Nephron progenitor cell (in vitro differentiated cells): Measurements from ENCODE around the gene TMCC2.
"Not testable (repeated sequence)": the region's sequence is repeated elsewhere in the genome, so short reads cannot be mapped to it uniquely, and the experiment has no call there.

Source experiments
- DNase-seq: peaks from one replicate; pipeline ENCODE4 v3.0.0; 2021
- H3K27ac Mint-ChIP-seq: 2 replicates; pipeline ENCODE4 v1.8.0; 2021; ENCODE audit warnings: mild to moderate bottlenecking, moderate library complexity, mixed read lengths
- H3K27me3 Mint-ChIP-seq: 2 replicates; pipeline ENCODE4 v1.8.0; 2021; ENCODE audit warnings: mild to moderate bottlenecking, low read depth, mixed read lengths; ENCODE audit not compliant: poor library complexity
- H3K36me3 Mint-ChIP-seq: 2 replicates; pipeline ENCODE4 v1.8.0; 2021; ENCODE audit warnings: low read depth, mixed read lengths
- H3K4me1 Mint-ChIP-seq: 2 replicates; pipeline ENCODE4 v1.8.0; 2021; ENCODE audit warnings: mixed read lengths
- H3K4me3 Mint-ChIP-seq: 2 replicates; pipeline ENCODE4 v1.8.0; 2021; ENCODE audit warnings: mild to moderate bottlenecking, moderate library complexity, mixed read lengths
- H3K9me3 Mint-ChIP-seq: 2 replicates; pipeline ENCODE4 v1.8.0; 2021; ENCODE audit warnings: mild to moderate bottlenecking, moderate library complexity, mixed read lengths
- TF ChIP-seq, protein P1 (sequence below): fragments of 200-600 bp; sonication (generic); IDR thresholded peaks from 2 replicates; pipeline ENCODE4 v1.5.0; 2021; ENCODE audit warnings: antibody characterized with exemption

The TMCC2 gene

DNA sequence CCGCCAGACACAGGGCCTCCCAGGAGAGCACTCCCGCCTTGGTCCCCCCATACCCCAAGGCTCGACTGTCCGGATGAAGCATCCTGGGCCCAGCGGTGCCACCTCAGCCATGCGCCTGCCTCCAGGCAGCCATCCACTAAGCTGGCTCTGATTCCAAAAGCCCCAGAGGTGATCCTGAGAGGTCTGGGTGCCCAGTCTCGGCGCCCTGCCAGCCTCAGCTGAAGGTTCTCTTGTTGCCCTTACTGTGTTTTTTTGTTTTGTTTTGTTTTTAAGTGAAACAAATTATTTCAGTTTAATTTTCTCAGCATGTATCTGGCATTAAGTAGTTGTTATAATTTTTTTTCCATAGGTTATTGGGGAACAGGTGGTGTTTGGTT is 48.9 kb downstream of the TMCC2 start:
- H3K4me1 Mint-ChIP-seq, result peaks cover 39% of the 10 kb centered on the region
- DNase-seq, result no peak
- H3K27ac Mint-ChIP-seq, result no peak overlapping the region
- H3K4me3 Mint-ChIP-seq, result no peak overlapping the region
- no peaks in the 10 kb centered on the region for H3K9me3 Mint-ChIP-seq
- TF ChIP-seq, protein P1, sequence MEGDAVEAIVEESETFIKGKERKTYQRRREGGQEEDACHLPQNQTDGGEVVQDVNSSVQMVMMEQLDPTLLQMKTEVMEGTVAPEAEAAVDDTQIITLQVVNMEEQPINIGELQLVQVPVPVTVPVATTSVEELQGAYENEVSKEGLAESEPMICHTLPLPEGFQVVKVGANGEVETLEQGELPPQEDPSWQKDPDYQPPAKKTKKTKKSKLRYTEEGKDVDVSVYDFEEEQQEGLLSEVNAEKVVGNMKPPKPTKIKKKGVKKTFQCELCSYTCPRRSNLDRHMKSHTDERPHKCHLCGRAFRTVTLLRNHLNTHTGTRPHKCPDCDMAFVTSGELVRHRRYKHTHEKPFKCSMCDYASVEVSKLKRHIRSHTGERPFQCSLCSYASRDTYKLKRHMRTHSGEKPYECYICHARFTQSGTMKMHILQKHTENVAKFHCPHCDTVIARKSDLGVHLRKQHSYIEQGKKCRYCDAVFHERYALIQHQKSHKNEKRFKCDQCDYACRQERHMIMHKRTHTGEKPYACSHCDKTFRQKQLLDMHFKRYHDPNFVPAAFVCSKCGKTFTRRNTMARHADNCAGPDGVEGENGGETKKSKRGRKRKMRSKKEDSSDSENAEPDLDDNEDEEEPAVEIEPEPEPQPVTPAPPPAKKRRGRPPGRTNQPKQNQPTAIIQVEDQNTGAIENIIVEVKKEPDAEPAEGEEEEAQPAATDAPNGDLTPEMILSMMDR, result no peak
- no peaks in the 10 kb centered on the region for H3K36me3 Mint-ChIP-seq
- peaks cover 5% of the 10 kb centered on the region for H3K27me3 Mint-ChIP-seq

DNA sequence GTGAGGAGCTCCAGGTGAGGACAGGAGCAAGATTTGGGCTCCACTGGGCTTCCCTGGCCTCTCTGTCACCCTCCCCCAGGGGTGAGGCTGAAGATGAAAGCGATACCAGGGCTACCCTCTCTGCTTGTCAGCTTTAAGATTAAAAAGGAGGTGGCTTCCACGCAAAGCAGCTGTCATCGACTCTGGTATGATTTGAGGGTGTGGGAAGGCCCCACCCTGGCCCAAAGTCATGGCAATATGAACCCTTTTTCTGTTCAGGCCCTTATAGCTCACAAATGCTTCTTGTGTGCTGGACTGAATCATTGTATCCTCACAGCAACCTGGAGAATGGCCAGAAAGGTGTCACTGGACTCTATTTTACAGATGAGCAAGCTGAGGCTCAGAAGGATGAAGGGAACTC is 52.2 kb downstream of the TMCC2 start:
- H3K27ac Mint-ChIP-seq, result no peak overlapping the region
- H3K4me1 Mint-ChIP-seq, result peaks cover 38% of the 10 kb centered on the region
- H3K9me3 Mint-ChIP-seq, result no peaks in the 10 kb centered on the region
- H3K4me3 Mint-ChIP-seq, result no peak overlapping the region
- no peak for DNase-seq
- H3K36me3 Mint-ChIP-seq, result no peaks in the 10 kb centered on the region
- TF ChIP-seq, protein P1, result no peak
- H3K27me3 Mint-ChIP-seq, result no peaks in the 10 kb centered on the region

DNA sequence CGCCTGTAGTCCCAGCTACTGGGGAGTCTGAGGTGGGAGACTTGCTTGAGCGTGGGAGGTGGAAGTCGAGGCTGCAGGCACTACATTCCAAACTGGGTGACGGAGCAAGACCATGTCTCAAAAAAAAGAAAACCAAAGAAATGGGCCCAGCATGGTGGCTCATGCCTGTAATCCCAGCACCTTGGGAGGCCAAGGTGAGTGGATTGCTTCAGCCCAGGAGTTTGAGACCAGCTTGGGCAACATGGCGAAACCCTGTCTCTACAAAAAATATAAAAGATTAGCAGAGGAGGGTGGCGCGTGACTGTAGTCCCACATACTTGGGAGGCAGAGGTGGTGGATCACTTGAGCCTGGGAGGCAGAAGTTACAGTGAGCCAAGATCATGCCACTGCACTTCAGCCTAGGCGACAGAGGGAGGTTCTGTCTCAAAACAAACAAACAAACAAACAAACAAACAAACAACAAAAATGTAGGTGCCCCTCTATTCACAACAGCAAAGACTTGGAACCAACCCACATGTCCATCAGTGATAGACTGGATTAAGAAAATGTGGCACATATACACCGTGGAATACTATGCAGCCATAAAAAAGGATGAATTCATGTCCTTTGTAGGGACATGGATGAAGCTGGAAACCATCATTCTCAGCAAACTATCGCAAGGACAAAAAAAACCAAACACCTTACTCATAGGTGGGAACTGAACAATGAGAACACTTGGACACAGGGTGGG is 53.1 kb downstream of the TMCC2 start:
- not testable (repeated sequence) for H3K27me3 Mint-ChIP-seq, H3K4me3 Mint-ChIP-seq, H3K9me3 Mint-ChIP-seq, H3K27ac Mint-ChIP-seq, DNase-seq, H3K36me3 Mint-ChIP-seq
- H3K4me1 Mint-ChIP-seq, result peaks cover 46% of the 10 kb centered on the region

DNA sequence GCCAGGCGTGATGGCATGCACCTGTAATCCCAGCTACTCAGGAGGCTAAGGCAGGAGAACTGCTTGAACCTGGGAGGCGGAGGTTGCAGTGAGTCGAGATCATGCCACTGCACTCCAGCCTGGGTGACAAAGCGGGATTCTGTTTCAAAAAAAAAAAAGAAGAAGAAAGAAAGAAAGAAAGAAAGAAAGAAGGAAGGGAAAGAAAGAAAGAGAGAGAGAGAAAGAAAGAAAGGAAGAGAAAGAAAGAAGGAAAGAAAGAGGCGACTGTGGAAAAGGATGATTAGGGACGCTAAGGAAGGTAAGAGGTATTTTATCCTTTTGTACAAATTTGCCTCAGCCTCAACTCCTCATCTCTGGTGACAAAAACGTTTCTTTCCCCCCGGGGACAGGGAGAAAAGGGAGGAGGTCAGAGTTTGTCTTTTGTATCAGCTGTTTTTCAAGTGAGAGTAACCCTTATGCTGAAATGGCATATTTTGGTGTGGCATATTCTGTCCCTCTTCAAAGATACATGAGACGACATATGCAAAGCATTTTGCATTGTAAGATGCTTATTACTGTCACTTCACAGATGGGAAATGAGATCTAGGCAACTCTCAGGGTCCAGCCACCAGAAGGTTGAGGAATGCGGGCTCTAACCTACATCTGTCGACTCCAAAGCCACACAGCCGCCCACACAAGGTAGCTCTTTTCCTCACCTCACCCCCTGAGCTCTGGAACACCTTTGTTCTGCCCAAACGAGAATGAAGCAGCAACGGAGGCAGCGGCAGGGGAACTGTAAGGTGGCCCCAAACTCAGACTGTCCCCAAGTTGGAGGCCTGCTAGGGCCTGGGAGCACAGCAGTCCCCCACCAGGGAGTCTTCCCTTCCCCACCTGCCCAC is 55.8 kb downstream of the TMCC2 start:
- peak overlapping the region; percentile 36 for H3K27ac Mint-ChIP-seq
- H3K27me3 Mint-ChIP-seq, result peaks cover 3% of the 10 kb centered on the region
- no peaks in the 10 kb centered on the region for H3K36me3 Mint-ChIP-seq
- no peak overlapping the region for H3K4me3 Mint-ChIP-seq
- peaks cover 64% of the 10 kb centered on the region for H3K4me1 Mint-ChIP-seq
- DNase-seq, result no peak
- no peaks in the 10 kb centered on the region for H3K9me3 Mint-ChIP-seq
- TF ChIP-seq, protein P1, result no peak

DNA sequence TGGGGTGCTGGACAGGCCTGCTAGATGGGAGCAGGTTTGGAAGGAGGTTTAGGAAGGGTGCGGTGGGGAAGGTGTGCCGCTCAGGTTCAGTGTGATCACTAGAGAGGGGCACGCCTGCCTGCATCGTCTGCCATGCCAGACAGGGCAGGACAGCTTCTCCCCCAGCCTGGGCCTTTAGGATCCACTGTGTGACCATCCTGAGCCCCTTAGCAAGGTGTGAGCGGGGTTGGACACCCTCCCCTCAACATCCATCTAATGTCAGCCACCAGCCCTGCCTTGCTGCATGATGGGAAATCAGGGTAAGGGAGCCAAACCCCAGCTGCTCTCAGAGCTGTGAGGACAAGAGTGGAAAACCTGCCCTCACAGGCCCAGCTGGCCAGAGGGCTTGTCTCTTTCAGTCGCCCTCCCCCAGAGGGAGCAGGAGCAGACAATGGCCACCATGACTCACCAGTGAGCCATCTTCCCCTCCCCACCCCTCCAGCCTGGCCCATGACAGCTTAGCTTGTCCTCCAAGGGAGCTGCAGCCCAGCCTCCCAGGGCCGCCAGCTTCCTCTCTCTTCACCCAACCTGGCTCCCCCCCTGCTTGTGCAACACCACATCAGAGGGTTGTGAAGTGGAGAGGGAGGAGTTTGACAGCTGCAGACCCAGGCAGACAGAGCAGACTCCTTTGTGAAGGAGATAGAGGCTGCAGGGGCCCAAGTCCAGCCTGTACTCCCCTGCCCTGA is 56.8 kb downstream of the TMCC2 start:
- H3K4me3 Mint-ChIP-seq, result no peak overlapping the region
- H3K4me1 Mint-ChIP-seq, result peaks cover 61% of the 10 kb centered on the region
- no peaks in the 10 kb centered on the region for H3K36me3 Mint-ChIP-seq
- peaks cover 3% of the 10 kb centered on the region for H3K27me3 Mint-ChIP-seq
- TF ChIP-seq, protein P1, result no peak
- peak; percentile 41 for DNase-seq
- H3K27ac Mint-ChIP-seq, result peak overlapping the region; percentile 82
- no peaks in the 10 kb centered on the region for H3K9me3 Mint-ChIP-seq
